Measurements from ENCODE around the gene FCHSD2.

- TF ChIP-seq POLR2A (IDR thresholded peaks at IDR 0.05; ENCODE audit: low read length) (no peak), CTCF (IDR thresholded peaks at IDR 0.05) (no peak), BCL3 (IDR thresholded peaks at IDR 0.05) (no peak), TFCP2L1 (CRISPR knock-in tag; IDR thresholded peaks at IDR 0.05) (no peak), REST (IDR thresholded peaks at IDR 0.05) (no peak), PHF8 (IDR thresholded peaks at IDR 0.05; ENCODE audit: borderline replicate concordance, low read depth) (no peak), EP300 (IDR thresholded peaks at IDR 0.05) (no peak), USF2 (IDR thresholded peaks at IDR 0.05) (no peak), MAX (IDR thresholded peaks at IDR 0.05) (no peak), HDAC2 (IDR thresholded peaks at IDR 0.05) (no peak)
Measured at GRCh38 chr11:72974487-72975205, 167.5 kb downstream of the FCHSD2 start.
